NCI-H2227 treated with DMSO at 0.1 percent for 48 hours (cell line): ENCODE data around the gene NDUFA13.
A peak's percentile ranks its signal among the peaks of the same experiment; 100 is the strongest.

Experiments
- DNase-seq: peaks from one replicate; lab custom pipeline; 2025; lab: John Stamatoyannopoulos, UW

NDUFA13 gene

GRCh38 chr19:19510432-19510831 is 5.6 kb upstream of the NDUFA13 start:
- no peak for DNase-seq

DNA sequence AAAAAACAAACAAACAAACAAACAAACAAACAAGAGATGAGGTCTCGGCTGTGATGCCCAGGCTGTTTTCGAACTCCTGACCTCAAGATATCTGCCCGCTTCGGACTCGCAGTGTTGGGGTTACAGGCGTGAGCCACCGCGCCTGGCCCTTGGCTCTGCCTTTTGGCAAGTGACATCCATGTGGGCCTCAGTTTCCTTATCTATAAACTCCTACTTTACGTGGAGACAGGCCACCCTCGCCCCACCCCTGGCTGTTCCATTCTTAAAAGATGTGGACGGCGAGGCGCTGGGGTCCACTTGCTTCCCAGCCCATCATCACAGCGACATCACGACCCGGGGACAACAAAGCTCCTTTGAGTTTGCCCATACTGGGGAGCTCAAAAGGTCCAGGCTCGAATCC is 2.3 kb upstream of the NDUFA13 start:
- DNase-seq, result no peak

- no peak for DNase-seq
These were observed 1.8 kb upstream of the NDUFA13 start for GRCh38 chr19:19514215-19514657.

- DNase-seq, result no peak
These were observed 964 bp upstream of the NDUFA13 start, which contains the start of gene TSSK6 for GRCh38 chr19:19514881-19515641. TSSK6 (minus strand) TSS chr19:19515548; CDS start chr19:19515427, 121 bp downstream.

DNA sequence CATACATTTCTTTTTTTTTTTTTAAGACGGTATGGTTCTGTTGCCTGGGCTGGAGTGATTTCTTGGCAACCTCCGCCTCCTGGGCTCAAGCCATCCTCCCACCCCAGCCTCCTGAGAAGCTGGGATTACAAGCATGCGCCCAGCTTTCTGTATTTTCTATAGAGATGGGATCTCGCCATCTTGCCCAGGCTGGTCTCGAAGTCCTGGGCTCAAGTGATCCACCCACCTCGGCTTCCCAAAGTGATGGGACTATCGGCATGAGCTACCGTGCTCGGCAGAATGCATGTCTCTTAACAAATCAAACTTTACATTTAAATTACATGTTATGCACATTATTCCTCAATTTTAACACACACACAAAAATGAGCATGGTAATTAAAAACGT is 1.2 kb downstream of the NDUFA13 start:
- DNase-seq, result no peak

- no peak for DNase-seq
These were observed 5.0 kb downstream of the NDUFA13 start for GRCh38 chr19:19520989-19521388.

- no peak for DNase-seq
These were observed 7.2 kb downstream of the NDUFA13 start for GRCh38 chr19:19523177-19523576.

- no peak for DNase-seq
These were observed 8.0 kb downstream of the NDUFA13 start for GRCh38 chr19:19524053-19524452.

GRCh38 chr19:19525611-19526380 is 9.8 kb downstream of the NDUFA13 start:
- no peak for DNase-seq

- no peak for DNase-seq
These were observed 10.8 kb downstream of the NDUFA13 start for GRCh38 chr19:19526581-19527370.

DNA sequence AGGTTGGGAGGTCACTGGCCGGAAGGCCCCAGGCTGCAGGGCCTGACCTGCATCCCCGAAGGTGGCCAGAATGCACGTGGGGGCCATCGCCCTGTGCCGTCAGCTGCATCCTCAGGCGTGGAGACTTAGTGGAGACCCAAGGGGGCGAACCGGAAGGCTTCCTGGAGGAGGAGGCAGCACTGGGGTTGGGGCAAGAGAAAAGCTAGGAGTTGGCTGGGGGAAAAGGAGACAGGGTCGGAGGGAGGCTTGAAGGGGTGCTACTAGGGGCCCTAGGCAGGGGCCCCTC is 11.3 kb downstream of the NDUFA13 start:
- DNase-seq, result no peak

DNA sequence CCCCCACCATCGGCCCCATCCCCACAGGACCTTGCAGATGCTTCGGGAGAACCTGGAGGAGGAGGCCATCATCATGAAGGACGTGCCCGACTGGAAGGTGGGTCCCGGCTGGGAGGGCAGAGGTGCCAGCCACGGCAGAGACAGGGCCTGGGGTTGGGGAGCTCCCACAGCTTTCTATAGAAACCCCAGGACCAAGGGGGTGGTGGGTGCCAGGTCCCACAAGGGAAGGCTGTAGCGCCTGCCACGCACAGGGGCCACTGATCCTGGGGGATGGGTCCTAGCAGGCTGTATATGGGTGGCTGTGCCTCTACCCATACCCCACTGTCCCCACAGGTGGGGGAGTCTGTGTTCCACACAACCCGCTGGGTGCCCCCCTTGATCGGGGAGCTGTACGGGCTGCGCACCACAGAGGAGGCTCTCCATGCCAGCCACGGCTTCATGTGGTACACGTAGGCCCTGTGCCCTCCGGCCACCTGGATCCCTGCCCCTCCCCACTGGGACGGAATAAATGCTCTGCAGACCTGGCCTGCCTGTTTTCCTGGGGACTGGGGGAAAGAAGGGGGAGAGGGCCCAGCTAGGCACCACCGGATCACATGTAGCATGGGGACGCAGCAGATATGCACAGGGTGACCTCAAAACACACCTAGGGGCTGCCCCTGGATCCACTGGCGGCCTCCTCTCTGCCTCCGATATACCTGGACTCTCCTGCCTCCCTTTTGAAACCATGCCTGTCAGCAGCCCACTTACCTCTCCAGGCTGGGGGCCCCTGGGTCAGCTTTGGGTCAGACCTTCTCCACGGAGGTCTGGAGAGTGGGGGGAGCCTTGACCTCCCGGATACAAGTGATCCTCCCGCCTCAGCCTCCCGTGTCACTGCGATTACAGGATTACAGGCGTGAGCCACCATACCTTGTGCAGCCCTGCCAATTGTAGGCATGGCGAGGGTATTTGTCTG is 11.9 kb downstream of the NDUFA13 start:
- DNase-seq, result no peak

GRCh38 chr19:19528721-19529490 is 12.9 kb downstream of the NDUFA13 start, which contains the start of gene YJEFN3:
YJEFN3 (plus strand) TSS chr19:19528911; CDS start chr19:19528933, 22 bp downstream.
- peak; percentile 39 for DNase-seq

DNA sequence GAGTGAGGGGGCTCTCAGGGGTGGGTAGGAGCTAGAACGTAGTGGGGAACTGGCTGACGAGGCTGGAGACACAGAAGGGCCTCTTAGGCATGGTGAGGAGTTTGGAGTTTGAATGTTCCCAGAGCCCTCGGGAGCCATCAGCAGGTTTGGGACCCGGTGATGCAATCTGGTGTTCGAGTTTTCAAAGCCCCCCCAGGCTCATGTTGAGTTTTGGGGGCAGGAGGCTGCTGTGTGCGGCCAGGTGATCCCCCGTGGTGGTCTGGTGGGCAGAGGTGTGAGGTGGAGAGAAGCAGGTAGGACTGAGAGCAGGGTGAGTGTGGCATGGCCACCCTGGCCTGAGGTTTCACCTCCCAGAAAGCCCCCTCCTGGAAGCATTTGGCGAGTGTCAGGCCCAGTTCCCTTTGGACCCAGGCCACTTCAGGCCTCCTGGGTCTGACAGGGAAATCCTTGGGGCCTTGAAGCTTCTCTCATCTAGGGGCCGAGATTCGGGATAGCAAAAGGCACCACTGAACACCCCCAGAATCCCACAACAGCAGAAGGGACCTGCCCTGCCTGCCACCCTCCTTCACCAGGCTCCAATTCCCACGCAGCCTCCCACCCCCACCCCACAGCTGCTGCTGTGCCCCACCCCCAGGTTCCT is 13.9 kb downstream of the NDUFA13 start:
- no peak for DNase-seq

GRCh38 chr19:19530423-19530804 is 14.4 kb downstream of the NDUFA13 start:
- no peak for DNase-seq

DNA sequence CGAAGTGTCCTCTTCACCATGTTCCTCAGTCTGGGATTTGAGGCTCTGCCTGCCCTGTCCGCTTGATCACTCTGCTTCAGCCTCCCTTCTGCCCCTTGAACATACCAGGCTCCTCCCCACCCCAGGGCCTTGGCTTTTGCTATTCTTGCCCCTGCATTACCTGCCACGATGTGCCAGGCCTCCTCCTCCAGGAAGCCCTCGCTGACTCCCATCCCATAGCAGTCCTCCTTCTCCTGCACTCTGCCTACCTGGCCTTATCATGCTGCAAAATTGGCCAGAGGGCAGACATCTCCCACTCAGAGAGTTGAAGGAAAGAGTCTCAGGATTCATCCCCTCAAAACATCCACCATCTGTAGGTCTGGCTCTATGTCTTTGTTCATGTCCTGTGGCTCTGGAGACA is 14.9 kb downstream of the NDUFA13 start:
- DNase-seq, result no peak

- DNase-seq, result peak; percentile 17
These were observed 16.2 kb downstream of the NDUFA13 start for GRCh38 chr19:19531951-19532805.

GRCh38 chr19:19532806-19533701 is 17.0 kb downstream of the NDUFA13 start:
- no peak for DNase-seq
